ENCODE results near the gene ADAMTS3. TPM values are rescaled to one million over a fixed set of nuclear protein-coding genes. Genes with fewer than 3 reads are reported as not detected.

ADAMTS3 gene
- polyA plus RNA-seq, 1 donor (not counting 4 experiments of a cell fraction or from before 2014, with no cell fraction given) = 0.09 TPM

- Histone ChIP-seq H3K4me2 (ENCODE audit: control insufficient read depth, extremely low read depth, insufficient read depth, low read depth, low read length) (no peak overlapping the region), H3K9me3 (ENCODE audit: control insufficient read depth, low read depth, low read length) (no peaks in the 10 kb centered on the region), H4K20me1 (ENCODE audit: control insufficient read depth, extremely low read depth, insufficient read depth, low read length) (no peaks in the 10 kb centered on the region), H3K4me1 (ENCODE audit: control insufficient read depth, extremely low read depth, insufficient read depth, low read length) (no peaks in the 10 kb centered on the region), H3K9ac (ENCODE audit: control insufficient read depth, extremely low read depth, insufficient read depth, low read length) (no peak overlapping the region), H2AFZ (ENCODE audit: control insufficient read depth, low read length) (no peak overlapping the region), H3K27ac (ENCODE audit: control insufficient read depth, insufficient read depth, low read length) (no peak overlapping the region), H3K36me3 (ENCODE audit: control insufficient read depth in 2 of 2, extremely low read depth in 1 of 2, insufficient read depth in 2 of 2, low read length in 2 of 2) (no peaks in the 10 kb centered on the region), H3K79me2 (ENCODE audit: control insufficient read depth, insufficient read depth, low read length) (no peaks in the 10 kb centered on the region), H3K4me3 (ENCODE audit: control insufficient read depth in 2 of 3, extremely low read depth in 1 of 3, insufficient read depth in 2 of 3, low read depth in 1 of 3, low read length in 3 of 3) (no peak overlapping the region), H3K9me1 (ENCODE audit: control insufficient read depth, extremely low read depth, insufficient read depth, low read length) (no peaks in the 10 kb centered on the region), H3K27me3 (ENCODE audit: control insufficient read depth, extremely low read depth, insufficient read depth, low read length) (peaks cover 3% of the 10 kb centered on the region)
- FAIRE-seq = no peak
- dilution Hi-C loops (cut with MboI; ENCODE audit: extremely low pct_ligation_motif_present, low sequenced_read_pairs) = no loop called here
- TF ChIP-seq EZH2 (IDR thresholded peaks at IDR 0.05; ENCODE audit: low read length) (no peak), CTCF (optimal IDR thresholded peaks at IDR 0.05 in 1 of 3, IDR thresholded peaks at IDR 0.05 in 1 of 3, conservative IDR thresholded peaks at IDR 0.05 in 1 of 3; ENCODE audit: extremely low read depth in 1 of 3, insufficient read depth in 2 of 3, low read length in 3 of 3) (no peak)
- DNase-seq (ENCODE audit: low read depth, low spot score) = no peak
Measured at GRCh38 chr4:72446353-72447055, 122.5 kb downstream of the ADAMTS3 start.

- Histone ChIP-seq H3K4me2 (ENCODE audit: control insufficient read depth, extremely low read depth, insufficient read depth, low read depth, low read length) (no peak overlapping the region), H3K9me3 (ENCODE audit: control insufficient read depth, low read depth, low read length) (no peaks in the 10 kb centered on the region), H3K9me1 (ENCODE audit: control insufficient read depth, extremely low read depth, insufficient read depth, low read length) (no peaks in the 10 kb centered on the region), H3K79me2 (ENCODE audit: control insufficient read depth, insufficient read depth, low read length) (no peaks in the 10 kb centered on the region), H3K27me3 (ENCODE audit: control insufficient read depth, extremely low read depth, insufficient read depth, low read length) (peaks cover 3% of the 10 kb centered on the region), H4K20me1 (ENCODE audit: control insufficient read depth, extremely low read depth, insufficient read depth, low read length) (no peaks in the 10 kb centered on the region), H3K27ac (ENCODE audit: control insufficient read depth, insufficient read depth, low read length) (no peak overlapping the region), H3K4me1 (ENCODE audit: control insufficient read depth, extremely low read depth, insufficient read depth, low read length) (no peaks in the 10 kb centered on the region), H2AFZ (ENCODE audit: control insufficient read depth, low read length) (no peak overlapping the region), H3K9ac (ENCODE audit: control insufficient read depth, extremely low read depth, insufficient read depth, low read length) (no peak overlapping the region), H3K36me3 (ENCODE audit: control insufficient read depth in 2 of 2, extremely low read depth in 1 of 2, insufficient read depth in 2 of 2, low read length in 2 of 2) (no peaks in the 10 kb centered on the region), H3K4me3 (ENCODE audit: control insufficient read depth in 2 of 3, extremely low read depth in 1 of 3, insufficient read depth in 2 of 3, low read depth in 1 of 3, low read length in 3 of 3) (no peak overlapping the region)
- no peak for DNase-seq (ENCODE audit: low read depth, low spot score)
- TF ChIP-seq EZH2 (IDR thresholded peaks at IDR 0.05; ENCODE audit: low read length) (no peak), CTCF (optimal IDR thresholded peaks at IDR 0.05 in 1 of 3, IDR thresholded peaks at IDR 0.05 in 1 of 3, conservative IDR thresholded peaks at IDR 0.05 in 1 of 3; ENCODE audit: extremely low read depth in 1 of 3, insufficient read depth in 2 of 3, low read length in 3 of 3) (no peak)
- dilution Hi-C loops (cut with MboI; ENCODE audit: extremely low pct_ligation_motif_present, low sequenced_read_pairs) = no loop called here
- no peak for FAIRE-seq
Measured at GRCh38 chr4:72444092-72444491, 124.9 kb downstream of the ADAMTS3 start.

Measured in keratinocyte (primary cell).